A673 (cell line): Measurements from ENCODE around the gene SOX11.

Experiments
- EZH2 ChIP-seq: fragments of 200-600 bp; sonication (generic); IDR thresholded peaks from 2 replicates; pipeline ENCODE4 v1.6.1; 2017; ENCODE audit warnings: borderline replicate concordance, low read depth, mild to moderate bottlenecking, mixed read lengths, antibody characterized with exemption, low read length; ENCODE audit not compliant: poor library complexity, severe bottlenecking
- TF ChIP-seq, protein P1 (sequence below): fragments of 300-800, 200-600 bp; sonication (generic); conservative IDR thresholded peaks from 2 replicates; pipeline ENCODE4 v1.5.1; 2017; ENCODE audit warnings: low read depth, mild to moderate bottlenecking, antibody characterized with exemption, low read length, moderate library complexity, mixed read lengths

DNA sequence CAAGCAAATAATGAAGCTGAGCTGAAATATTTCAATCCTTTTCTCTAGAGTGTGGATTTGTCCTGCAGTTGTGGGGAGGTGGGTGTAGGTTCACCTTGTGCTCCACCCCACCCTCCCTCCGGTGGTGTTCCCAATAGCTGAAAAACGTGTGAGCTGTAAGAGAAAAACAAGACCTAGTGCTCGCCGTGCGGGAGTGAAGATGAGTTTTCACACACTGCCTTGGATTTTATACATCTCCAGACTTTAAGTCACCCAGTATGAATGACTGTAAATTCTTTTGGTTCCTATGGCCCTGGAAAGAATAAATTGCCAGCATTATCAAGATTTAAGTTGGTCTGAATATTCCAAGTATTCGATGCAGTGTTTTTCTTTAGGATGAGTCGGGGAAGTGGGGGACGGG is 1.9 kb upstream of the SOX11 start:
- TF ChIP-seq, protein P1, sequence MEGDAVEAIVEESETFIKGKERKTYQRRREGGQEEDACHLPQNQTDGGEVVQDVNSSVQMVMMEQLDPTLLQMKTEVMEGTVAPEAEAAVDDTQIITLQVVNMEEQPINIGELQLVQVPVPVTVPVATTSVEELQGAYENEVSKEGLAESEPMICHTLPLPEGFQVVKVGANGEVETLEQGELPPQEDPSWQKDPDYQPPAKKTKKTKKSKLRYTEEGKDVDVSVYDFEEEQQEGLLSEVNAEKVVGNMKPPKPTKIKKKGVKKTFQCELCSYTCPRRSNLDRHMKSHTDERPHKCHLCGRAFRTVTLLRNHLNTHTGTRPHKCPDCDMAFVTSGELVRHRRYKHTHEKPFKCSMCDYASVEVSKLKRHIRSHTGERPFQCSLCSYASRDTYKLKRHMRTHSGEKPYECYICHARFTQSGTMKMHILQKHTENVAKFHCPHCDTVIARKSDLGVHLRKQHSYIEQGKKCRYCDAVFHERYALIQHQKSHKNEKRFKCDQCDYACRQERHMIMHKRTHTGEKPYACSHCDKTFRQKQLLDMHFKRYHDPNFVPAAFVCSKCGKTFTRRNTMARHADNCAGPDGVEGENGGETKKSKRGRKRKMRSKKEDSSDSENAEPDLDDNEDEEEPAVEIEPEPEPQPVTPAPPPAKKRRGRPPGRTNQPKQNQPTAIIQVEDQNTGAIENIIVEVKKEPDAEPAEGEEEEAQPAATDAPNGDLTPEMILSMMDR, result no peak
- no peak for TF ChIP-seq EZH2
